ENCODE data around the gene TTC8. TPM values are rescaled to one million over a fixed set of nuclear protein-coding genes. Genes with fewer than 3 reads are reported as not detected.

Gene TTC8
- total RNA-seq, 3 donors from 2014 or later, result 18.9 to 58.2 (median 44.6) TPM

DNA sequence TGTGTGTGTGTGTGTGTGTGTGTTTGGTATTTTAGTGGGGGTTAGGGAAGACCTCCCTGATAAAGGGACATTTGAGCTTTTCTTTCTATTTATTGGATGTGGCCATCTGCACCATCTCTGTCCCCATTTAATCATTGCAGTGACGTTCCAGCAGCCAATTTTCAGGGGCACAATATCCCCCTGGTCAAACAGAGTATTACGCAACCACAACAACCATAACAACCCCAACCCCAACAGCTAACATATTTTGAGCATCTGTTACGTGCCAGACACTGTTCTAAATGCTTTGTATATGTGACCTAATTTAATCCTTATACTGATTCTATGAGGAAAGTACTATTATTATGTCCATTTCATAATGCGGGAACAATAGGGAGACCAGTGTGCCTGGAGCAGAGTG lies 87.4 kb downstream of the TTC8 start:
- Histone ChIP-seq H3K36me3 (no peaks in the 10 kb centered on the region), H3K27me3 (no peaks in the 10 kb centered on the region), H3K9me3 (peaks cover 4 to 11% of the 10 kb centered on the region in 2 donors), H3K4me1 (no peaks in the 10 kb centered on the region), H3K4me3 (no peak overlapping the region), H3K27ac (no peak overlapping the region)
- TF ChIP-seq, protein P1, sequence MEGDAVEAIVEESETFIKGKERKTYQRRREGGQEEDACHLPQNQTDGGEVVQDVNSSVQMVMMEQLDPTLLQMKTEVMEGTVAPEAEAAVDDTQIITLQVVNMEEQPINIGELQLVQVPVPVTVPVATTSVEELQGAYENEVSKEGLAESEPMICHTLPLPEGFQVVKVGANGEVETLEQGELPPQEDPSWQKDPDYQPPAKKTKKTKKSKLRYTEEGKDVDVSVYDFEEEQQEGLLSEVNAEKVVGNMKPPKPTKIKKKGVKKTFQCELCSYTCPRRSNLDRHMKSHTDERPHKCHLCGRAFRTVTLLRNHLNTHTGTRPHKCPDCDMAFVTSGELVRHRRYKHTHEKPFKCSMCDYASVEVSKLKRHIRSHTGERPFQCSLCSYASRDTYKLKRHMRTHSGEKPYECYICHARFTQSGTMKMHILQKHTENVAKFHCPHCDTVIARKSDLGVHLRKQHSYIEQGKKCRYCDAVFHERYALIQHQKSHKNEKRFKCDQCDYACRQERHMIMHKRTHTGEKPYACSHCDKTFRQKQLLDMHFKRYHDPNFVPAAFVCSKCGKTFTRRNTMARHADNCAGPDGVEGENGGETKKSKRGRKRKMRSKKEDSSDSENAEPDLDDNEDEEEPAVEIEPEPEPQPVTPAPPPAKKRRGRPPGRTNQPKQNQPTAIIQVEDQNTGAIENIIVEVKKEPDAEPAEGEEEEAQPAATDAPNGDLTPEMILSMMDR (IDR thresholded peaks at IDR 0.05), result no peak
- TF ChIP-seq POLR2AphosphoS5 (IDR thresholded peaks at IDR 0.05) (no peak), POLR2A (IDR thresholded peaks at IDR 0.05) (no peak)
- no peak for DNase-seq (ENCODE audit: low spot score in 2 of 2)
- intact Hi-C loops (cut with DNase I; ENCODE audit: low total_unique reads), result no loop called here

DNA sequence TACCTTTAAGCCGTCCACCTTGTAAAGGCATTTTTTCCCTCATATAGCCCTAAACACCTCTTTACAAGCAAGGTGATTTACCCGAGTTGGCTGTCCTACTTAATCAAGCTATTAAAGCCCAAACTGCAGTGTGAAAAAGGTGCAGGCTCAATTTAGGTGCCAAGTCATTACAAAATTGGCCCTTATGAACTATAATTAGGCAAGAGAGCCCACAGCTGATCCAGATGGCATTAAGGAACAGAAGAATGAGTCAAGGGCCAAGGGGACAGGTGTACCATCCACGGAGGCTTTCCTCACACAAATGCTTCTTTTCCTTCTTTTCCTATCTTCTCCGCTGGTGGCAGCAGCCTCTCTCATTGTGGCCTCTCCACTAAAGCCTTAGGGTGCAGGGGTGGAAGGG lies 90.5 kb downstream of the TTC8 start:
- intact Hi-C loops (cut with DNase I; ENCODE audit: low total_unique reads), result no loop called here
- H3K27me3 ChIP-seq, result no peaks in the 10 kb centered on the region
- DNase-seq (ENCODE audit: low spot score in 2 of 2), result no peak
- no peak overlapping the region for H3K4me3 ChIP-seq
- H3K36me3 ChIP-seq, result no peaks in the 10 kb centered on the region
- H3K4me1 ChIP-seq, result no peaks in the 10 kb centered on the region
- TF ChIP-seq POLR2AphosphoS5 (IDR thresholded peaks at IDR 0.05) (no peak), POLR2A (IDR thresholded peaks at IDR 0.05) (no peak)
- TF ChIP-seq, protein P1 (IDR thresholded peaks at IDR 0.05), result no peak
- no peaks in the 10 kb centered on the region for H3K9me3 ChIP-seq
- H3K27ac ChIP-seq, result no peak overlapping the region

DNA sequence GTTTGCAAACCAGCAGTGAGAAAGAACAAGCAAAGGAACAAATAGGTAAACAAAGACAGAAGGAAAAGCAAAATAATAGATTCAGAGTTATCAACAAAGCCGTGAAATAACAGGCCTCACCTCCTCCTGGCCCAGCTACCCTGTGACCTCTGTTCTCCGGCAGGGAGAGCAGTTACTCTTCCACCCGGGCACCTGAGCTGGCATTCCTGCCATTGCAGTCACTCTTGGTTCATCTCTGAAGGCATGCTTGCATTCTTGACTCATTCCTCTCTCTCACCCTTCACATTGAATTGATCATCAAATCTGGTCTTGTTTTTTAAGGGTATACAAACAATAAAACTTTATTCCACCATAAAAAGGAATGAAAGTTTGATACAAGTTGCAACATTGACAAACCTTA lies 95.1 kb downstream of the TTC8 start:
- Histone ChIP-seq H3K27ac (no peak overlapping the region), H3K36me3 (no peaks in the 10 kb centered on the region), H3K9me3 (peaks cover 0 to 4% of the 10 kb centered on the region in 2 donors), H3K4me3 (no peak overlapping the region), H3K27me3 (no peaks in the 10 kb centered on the region), H3K4me1 (no peaks in the 10 kb centered on the region)
- TF ChIP-seq, protein P1 (IDR thresholded peaks at IDR 0.05), result no peak
- TF ChIP-seq POLR2A (IDR thresholded peaks at IDR 0.05) (no peak), POLR2AphosphoS5 (IDR thresholded peaks at IDR 0.05) (no peak)
- intact Hi-C loops (cut with DNase I; ENCODE audit: low total_unique reads), result no loop called here
- DNase-seq (ENCODE audit: low spot score in 2 of 2), result no peak

Other genes with a start within 250 kb of the TTC8 start
- 1 to 10 TPM in 2 of 3 donors, under 1 TPM in 1; 0.96 to 5.6 (median 4.3) TPM for gene EML5, start 31.7 kb upstream of the TTC8 start, total RNA-seq